Measurements from ENCODE around the gene ELL3. TPM values are rescaled to one million over a fixed set of nuclear protein-coding genes. Genes with fewer than 3 reads are reported as not detected.
A peak's percentile ranks its signal among the peaks of the same experiment; 100 is the strongest.
"Not testable (repeated sequence)": the region's sequence is repeated elsewhere in the genome, so short reads cannot be mapped to it uniquely, and the experiment has no call there.

Gene ELL3
- total RNA-seq, 1 experiment from 2014 or later = 3.0 TPM

GRCh38 chr15:43808960-43809678 is 32.4 kb upstream of the ELL3 start:
- CTCF ChIA-PET = no interaction called here
- Histone ChIP-seq H3K9me3 (ENCODE audit: low read depth, low read length, poor library complexity, severe bottlenecking) (no peaks in the 10 kb centered on the region), H3K4me1 (ENCODE audit: insufficient read depth, low read length, poor library complexity, severe bottlenecking) (no peaks in the 10 kb centered on the region), H3K4me3 (ENCODE audit: low read depth, low read length, poor library complexity, severe bottlenecking) (no peak overlapping the region), H3K27me3 (replicated peaks; ENCODE audit: insufficient read depth, low read depth, low read length, poor library complexity) (no peaks in the 10 kb centered on the region), H3K27ac (ENCODE audit: low read depth, low read length, poor library complexity, severe bottlenecking) (peak overlapping the region; percentile 10), H3K36me3 (ENCODE audit: insufficient read depth, low read length, poor library complexity, severe bottlenecking) (peaks cover 91% of the 10 kb centered on the region)
- DNase-seq (ENCODE audit: low spot score) = no peak
- BruUV-seq (replicated peaks) = no TSS peak
- TF ChIP-seq CTCF (conservative IDR thresholded peaks at IDR 0.05; ENCODE audit: low read depth, low read length) (no peak), EZH2 (IDR thresholded peaks at IDR 0.05; ENCODE audit: borderline replicate concordance, low read depth, low read length, poor library complexity, severe bottlenecking) (no peak)
- POLR2A ChIA-PET (ENCODE audit: low non-redundant PET) = interaction anchor here (0.6 kb wide), 1 partner anchor 56 kb away, joined by 3 read pairs; no protein-coding TSS in a partner anchor
- intact Hi-C loops (cut with micrococcal nuclease; ENCODE audit: unreplicated experiment) = no loop called here

GRCh38 chr15:43808435-43808950 is 31.7 kb upstream of the ELL3 start:
- CTCF ChIA-PET = no interaction called here

GRCh38 chr15:43802676-43803075 is 25.9 kb upstream of the ELL3 start:
- H3K4me1 ChIP-seq (ENCODE audit: insufficient read depth, low read length, poor library complexity, severe bottlenecking); CTCF ChIA-PET; H3K27me3 ChIP-seq (replicated peaks; ENCODE audit: insufficient read depth, low read depth, low read length, poor library complexity); H3K9me3 ChIP-seq (ENCODE audit: low read depth, low read length, poor library complexity, severe bottlenecking); BruUV-seq (replicated peaks); intact Hi-C loops (cut with micrococcal nuclease; ENCODE audit: unreplicated experiment); POLR2A ChIA-PET (ENCODE audit: low non-redundant PET); H3K27ac ChIP-seq (ENCODE audit: low read depth, low read length, poor library complexity, severe bottlenecking); DNase-seq (ENCODE audit: low spot score); H3K4me3 ChIP-seq (ENCODE audit: low read depth, low read length, poor library complexity, severe bottlenecking): not testable (repeated sequence)
- peaks cover 56% of the 10 kb centered on the region for H3K36me3 ChIP-seq (ENCODE audit: insufficient read depth, low read length, poor library complexity, severe bottlenecking)

More at GRCh38 chr15:43808435-43808950, 31.7 kb upstream of the ELL3 start:
- H3K36me3 ChIP-seq (ENCODE audit: insufficient read depth, low read length, poor library complexity, severe bottlenecking) = peaks cover 85% of the 10 kb centered on the region
- BruUV-seq (replicated peaks) = no TSS peak
- POLR2A ChIA-PET (ENCODE audit: low non-redundant PET) = no interaction called here
- H3K9me3 ChIP-seq (ENCODE audit: low read depth, low read length, poor library complexity, severe bottlenecking) = no peaks in the 10 kb centered on the region
- H3K27me3 ChIP-seq (replicated peaks; ENCODE audit: insufficient read depth, low read depth, low read length, poor library complexity) = no peaks in the 10 kb centered on the region
- no peak for TF ChIP-seq CTCF (conservative IDR thresholded peaks at IDR 0.05; ENCODE audit: low read depth, low read length)
- no peak for TF ChIP-seq EZH2 (IDR thresholded peaks at IDR 0.05; ENCODE audit: borderline replicate concordance, low read depth, low read length, poor library complexity, severe bottlenecking)
- H3K27ac ChIP-seq (ENCODE audit: low read depth, low read length, poor library complexity, severe bottlenecking) = no peak overlapping the region
- DNase-seq (ENCODE audit: low spot score) = no peak
- no peaks in the 10 kb centered on the region for H3K4me1 ChIP-seq (ENCODE audit: insufficient read depth, low read length, poor library complexity, severe bottlenecking)
- H3K4me3 ChIP-seq (ENCODE audit: low read depth, low read length, poor library complexity, severe bottlenecking) = no peak overlapping the region
- intact Hi-C loops (cut with micrococcal nuclease; ENCODE audit: unreplicated experiment) = no loop called here

Measured in A673 (cell line).